Dendritic cell treated with granulocyte-macrophage colony-stimulating factor and Interleukin-4, amounts not matched to agents 40 ng/mL and 50 ng/mL, for 4 days (primary cell): ENCODE data around the gene CYP2A7.
A peak's percentile ranks its signal among the peaks of the same experiment; 100 is the strongest.
"Not testable (repeated sequence)": the region's sequence is repeated elsewhere in the genome, so short reads cannot be mapped to it uniquely, and the experiment has no call there.

Source experiments
- H3K27ac Mint-ChIP-seq: one replicate; pipeline ENCODE4 v1.8.0; 2022; ENCODE audit warnings: mild to moderate bottlenecking, mixed read lengths
- H3K27me3 Mint-ChIP-seq: one replicate; pipeline ENCODE4 v1.8.0; 2022; ENCODE audit warnings: mild to moderate bottlenecking, mixed read lengths
- H3K36me3 Mint-ChIP-seq: one replicate; pipeline ENCODE4 v1.8.0; 2022; ENCODE audit warnings: low read depth, mixed read lengths
- H3K4me1 Mint-ChIP-seq: one replicate; pipeline ENCODE4 v1.8.0; 2022; ENCODE audit warnings: low read depth, mixed read lengths
- H3K4me3 Mint-ChIP-seq: one replicate; pipeline ENCODE4 v1.8.0; 2022; ENCODE audit warnings: mild to moderate bottlenecking, moderate library complexity, mixed read lengths
- H3K9me3 Mint-ChIP-seq: one replicate; pipeline ENCODE4 v1.8.0; 2022; ENCODE audit warnings: mixed read lengths
- intact Hi-C: fragments of 100-400 bp; cut with micrococcal nuclease; formaldehyde crosslinking; loops from one replicate; pipeline ENCODE4 v1.15.0; 2022

Gene CYP2A7

GRCh38 chr19:40879349-40879748 lies 2.7 kb downstream of the CYP2A7 start:
- H3K9me3 Mint-ChIP-seq, H3K4me3 Mint-ChIP-seq, H3K36me3 Mint-ChIP-seq, intact Hi-C loops, H3K27ac Mint-ChIP-seq: not testable (repeated sequence)
- Mint-ChIP-seq H3K4me1 (peaks cover 35% of the 10 kb centered on the region), H3K27me3 (peaks cover 53% of the 10 kb centered on the region)

DNA sequence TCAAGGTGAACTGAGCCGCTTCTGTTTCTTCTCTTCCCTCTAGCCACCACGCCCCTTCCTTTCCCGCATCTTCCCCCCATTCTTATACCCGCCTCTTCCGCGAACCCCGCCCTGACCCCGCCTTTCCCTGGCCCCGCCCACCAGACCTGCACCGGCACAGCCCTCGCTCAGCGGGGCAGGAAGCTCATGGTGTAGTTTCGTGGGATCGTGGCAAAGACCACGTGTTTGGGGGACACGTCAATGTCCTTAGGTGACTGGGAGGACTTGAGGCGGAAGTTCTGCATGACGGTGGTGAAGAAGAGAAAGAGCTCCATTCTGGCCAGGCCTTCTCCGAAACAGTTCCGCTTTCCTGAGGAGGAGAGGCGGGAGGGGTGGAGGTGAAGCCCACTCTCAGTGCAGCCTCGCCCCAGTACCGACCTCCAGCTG lies 6.5 kb downstream of the CYP2A7 start:
- Mint-ChIP-seq H3K27me3 (peaks cover 32% of the 10 kb centered on the region), H3K4me3 (peak overlapping the region; percentile 78), H3K27ac (peak overlapping the region; percentile 79), H3K4me1 (peaks cover 28% of the 10 kb centered on the region)
- H3K36me3 Mint-ChIP-seq, intact Hi-C loops, H3K9me3 Mint-ChIP-seq: not testable (repeated sequence)

GRCh38 chr19:40874874-40875273 lies 7.2 kb downstream of the CYP2A7 start:
- H3K36me3 Mint-ChIP-seq, H3K4me3 Mint-ChIP-seq, intact Hi-C loops, H3K9me3 Mint-ChIP-seq, H3K27ac Mint-ChIP-seq: not testable (repeated sequence)
- Mint-ChIP-seq H3K27me3 (peaks cover 27% of the 10 kb centered on the region), H3K4me1 (peaks cover 21% of the 10 kb centered on the region)

- Mint-ChIP-seq H3K4me1 (peaks cover 21% of the 10 kb centered on the region), H3K27me3 (peaks cover 21% of the 10 kb centered on the region)
- H3K4me3 Mint-ChIP-seq, H3K36me3 Mint-ChIP-seq, H3K9me3 Mint-ChIP-seq, intact Hi-C loops, H3K27ac Mint-ChIP-seq: not testable (repeated sequence)
Measured at GRCh38 chr19:40873873-40874272, 8.2 kb downstream of the CYP2A7 start.

DNA sequence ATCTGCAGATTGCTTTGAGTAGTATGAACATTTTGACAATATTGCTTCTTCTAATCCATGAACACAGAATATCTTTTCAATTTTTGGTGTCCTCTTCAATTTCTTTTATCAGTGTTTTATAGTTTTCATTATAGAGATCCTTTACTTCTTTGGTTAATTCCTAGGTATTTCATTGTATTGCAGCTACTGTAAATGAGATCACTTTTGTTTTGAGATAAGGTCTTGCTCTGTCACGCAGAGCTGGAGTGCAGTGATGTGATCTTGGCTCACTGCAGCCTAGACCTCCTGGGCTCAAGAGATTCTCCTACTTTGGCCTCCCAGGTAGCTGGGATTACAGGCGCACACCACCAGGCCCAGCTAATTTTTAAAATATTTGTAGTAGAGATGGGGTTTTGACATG lies 9.8 kb downstream of the CYP2A7 start:
- H3K9me3 Mint-ChIP-seq, result no peaks in the 10 kb centered on the region
- intact Hi-C loops, result no loop called here
- no peak overlapping the region for H3K27ac Mint-ChIP-seq
- no peak overlapping the region for H3K4me3 Mint-ChIP-seq
- peaks cover 21% of the 10 kb centered on the region for H3K4me1 Mint-ChIP-seq
- no peaks in the 10 kb centered on the region for H3K36me3 Mint-ChIP-seq
- peaks cover 12% of the 10 kb centered on the region for H3K27me3 Mint-ChIP-seq

- Mint-ChIP-seq H3K9me3 (no peaks in the 10 kb centered on the region), H3K36me3 (no peaks in the 10 kb centered on the region), H3K4me1 (peaks cover 5% of the 10 kb centered on the region), H3K4me3 (no peak overlapping the region), H3K27ac (no peak overlapping the region), H3K27me3 (peaks cover 5% of the 10 kb centered on the region)
- intact Hi-C loops, result no loop called here
Measured at GRCh38 chr19:40867701-40868100, 14.3 kb downstream of the CYP2A7 start.

GRCh38 chr19:40864739-40865496 lies 17.1 kb downstream of the CYP2A7 start:
- H3K27ac Mint-ChIP-seq, H3K27me3 Mint-ChIP-seq, H3K9me3 Mint-ChIP-seq, H3K36me3 Mint-ChIP-seq, H3K4me1 Mint-ChIP-seq, intact Hi-C loops, H3K4me3 Mint-ChIP-seq: not testable (repeated sequence)

- Mint-ChIP-seq H3K27me3 (no peaks in the 10 kb centered on the region), H3K9me3 (no peaks in the 10 kb centered on the region), H3K4me1 (peaks cover 5% of the 10 kb centered on the region), H3K4me3 (no peak overlapping the region), H3K27ac (no peak overlapping the region), H3K36me3 (no peaks in the 10 kb centered on the region)
- intact Hi-C loops, result no loop called here
Measured at GRCh38 chr19:40862785-40863184, 19.2 kb downstream of the CYP2A7 start.

DNA sequence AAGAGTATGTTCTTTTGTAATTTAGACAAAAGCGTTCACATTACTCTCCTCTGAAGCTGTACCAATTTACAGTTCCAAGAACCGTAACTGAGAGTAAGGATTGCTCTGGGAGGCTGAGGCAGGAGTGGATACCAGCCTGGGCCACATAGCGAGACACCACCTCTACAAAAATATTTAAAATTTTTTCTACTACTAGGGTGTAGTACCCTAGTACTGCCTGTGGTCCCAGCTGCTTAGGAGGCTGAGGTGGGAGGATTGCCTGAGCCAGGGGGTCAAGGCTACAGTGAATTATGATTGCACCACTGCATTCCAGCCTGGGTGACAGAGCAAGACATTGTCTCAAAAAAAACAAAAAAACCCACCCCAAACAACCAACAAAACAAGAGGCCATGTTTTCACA lies 19.7 kb downstream of the CYP2A7 start:
- no peaks in the 10 kb centered on the region for H3K27me3 Mint-ChIP-seq
- intact Hi-C loops, result no loop called here
- H3K9me3 Mint-ChIP-seq, result no peaks in the 10 kb centered on the region
- peaks cover 5% of the 10 kb centered on the region for H3K4me1 Mint-ChIP-seq
- no peak overlapping the region for H3K27ac Mint-ChIP-seq
- no peak overlapping the region for H3K4me3 Mint-ChIP-seq
- no peaks in the 10 kb centered on the region for H3K36me3 Mint-ChIP-seq

GRCh38 chr19:40858109-40858508 lies 23.9 kb downstream of the CYP2A7 start:
- no peaks in the 10 kb centered on the region for H3K9me3 Mint-ChIP-seq
- H3K27me3 Mint-ChIP-seq, result no peaks in the 10 kb centered on the region
- no peak overlapping the region for H3K27ac Mint-ChIP-seq
- H3K4me3 Mint-ChIP-seq, result no peak overlapping the region
- intact Hi-C loops, result no loop called here
- H3K36me3 Mint-ChIP-seq, result no peaks in the 10 kb centered on the region
- H3K4me1 Mint-ChIP-seq, result no peaks in the 10 kb centered on the region

- intact Hi-C loops, H3K4me3 Mint-ChIP-seq, H3K9me3 Mint-ChIP-seq, H3K36me3 Mint-ChIP-seq, H3K27ac Mint-ChIP-seq: not testable (repeated sequence)
- peaks cover 17% of the 10 kb centered on the region for H3K4me1 Mint-ChIP-seq
- H3K27me3 Mint-ChIP-seq, result peaks cover 37% of the 10 kb centered on the region
Measured at GRCh38 chr19:40852467-40853152, 29.4 kb downstream of the CYP2A7 start.

DNA sequence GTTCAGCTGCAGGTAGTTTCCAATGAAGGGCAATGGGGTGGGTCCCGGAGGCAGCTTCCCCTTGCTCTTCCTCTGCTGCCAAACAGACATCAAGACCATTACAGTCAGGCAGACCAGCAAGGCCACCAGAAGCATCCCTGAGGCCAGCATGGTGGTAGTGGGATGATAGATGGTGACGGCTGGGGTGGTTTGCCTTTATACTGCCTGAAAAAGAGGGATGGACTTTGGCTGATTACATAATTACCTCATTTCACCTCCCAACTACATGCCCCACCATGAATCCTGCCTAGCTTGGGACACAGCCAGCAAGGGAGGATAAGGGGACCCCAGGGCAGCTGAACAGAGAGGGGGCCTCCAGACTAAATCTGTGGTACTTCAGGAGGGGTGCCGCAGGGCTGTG lies 31.8 kb downstream of the CYP2A7 start, which contains the start of gene CYP2A6:
CYP2A6 (minus strand) TSS at position 171 of the 400 bp plus-strand sequence; CDS start at position 150, 21 bp downstream.
- H3K27me3 Mint-ChIP-seq, result peaks cover 44% of the 10 kb centered on the region
- H3K4me3 Mint-ChIP-seq, intact Hi-C loops, H3K36me3 Mint-ChIP-seq, H3K9me3 Mint-ChIP-seq: not testable (repeated sequence)
- peaks cover 17% of the 10 kb centered on the region for H3K4me1 Mint-ChIP-seq
- peak within 1 kb of the TSS; percentile 2 for H3K27ac Mint-ChIP-seq

DNA sequence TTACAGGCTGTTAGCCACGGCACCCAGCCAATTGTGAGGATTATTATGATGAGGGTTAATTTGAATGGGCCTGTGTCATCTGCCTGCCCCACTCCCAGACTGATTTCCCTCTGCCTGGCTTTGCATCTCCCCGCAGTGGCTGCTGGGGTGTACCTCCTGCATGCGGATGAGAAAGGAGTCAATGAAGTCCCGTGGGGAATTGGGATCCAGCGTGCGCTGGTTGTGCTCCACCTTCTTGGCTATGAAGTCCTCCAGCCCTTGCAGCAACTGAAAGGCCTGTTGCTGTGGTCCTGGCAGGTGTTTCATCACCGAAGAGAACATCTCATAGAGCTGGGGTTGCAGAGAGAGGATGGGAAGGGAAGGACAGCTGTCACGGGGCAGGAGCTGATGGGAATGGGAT lies 35.3 kb downstream of the CYP2A7 start:
- H3K27ac Mint-ChIP-seq, H3K36me3 Mint-ChIP-seq, H3K9me3 Mint-ChIP-seq, H3K4me3 Mint-ChIP-seq, intact Hi-C loops: not testable (repeated sequence)
- Mint-ChIP-seq H3K4me1 (peaks cover 35% of the 10 kb centered on the region), H3K27me3 (peaks cover 49% of the 10 kb centered on the region)

DNA sequence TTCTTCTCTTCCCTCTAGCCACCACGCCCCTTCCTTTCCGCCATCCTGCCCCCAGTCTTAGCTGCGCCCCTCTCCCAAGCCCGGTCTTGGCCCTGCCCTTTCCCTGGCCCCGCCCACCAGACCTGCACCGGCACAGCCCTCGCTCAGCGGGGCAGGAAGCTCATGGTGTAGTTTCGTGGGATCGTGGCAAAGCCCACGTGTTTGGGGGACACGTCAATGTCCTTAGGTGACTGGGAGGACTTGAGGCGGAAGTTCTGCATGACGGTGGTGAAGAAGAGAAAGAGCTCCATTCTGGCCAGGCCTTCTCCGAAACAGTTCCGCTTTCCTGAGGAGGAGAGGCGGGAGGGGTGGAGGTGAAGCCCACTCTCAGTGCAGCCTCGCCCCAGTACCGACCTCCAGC lies 38.4 kb downstream of the CYP2A7 start:
- peaks cover 26% of the 10 kb centered on the region for H3K4me1 Mint-ChIP-seq
- intact Hi-C loops, H3K36me3 Mint-ChIP-seq, H3K9me3 Mint-ChIP-seq, H3K27ac Mint-ChIP-seq: not testable (repeated sequence)
- H3K4me3 Mint-ChIP-seq, result peak overlapping the region; percentile 59
- peaks cover 23% of the 10 kb centered on the region for H3K27me3 Mint-ChIP-seq
